ENCODE results near the gene TLL2. TPM values are rescaled to one million over a fixed set of nuclear protein-coding genes. Genes with fewer than 3 reads are reported as not detected.

TLL2 gene
- total and polyA plus RNA-seq, 2 of the 4 experiments (the other 2 are of a cell fraction), result under 0.01 to 0.05 TPM

DNA sequence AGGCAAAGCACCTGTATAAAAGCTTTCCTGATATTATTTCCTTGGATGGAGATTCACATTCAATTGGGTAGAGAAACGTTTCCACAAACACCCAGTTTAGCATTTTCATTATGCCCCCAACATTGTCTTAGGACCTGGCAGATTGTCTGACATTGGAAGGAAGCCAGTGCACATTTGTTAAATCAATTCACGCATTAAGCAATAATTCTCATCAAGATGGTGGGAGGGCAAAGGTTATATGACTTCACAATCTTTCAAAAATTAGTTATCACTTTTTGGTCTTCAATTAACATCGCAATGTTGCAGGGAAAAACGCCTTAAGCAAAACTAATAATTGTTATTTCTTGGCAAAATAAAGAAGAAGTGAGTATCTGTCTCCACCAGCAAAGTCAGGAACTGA lies 171.3 kb downstream of the TLL2 start:
- H3K9ac ChIP-seq (ENCODE audit: low read depth, low read length), result no peak overlapping the region
- in situ Hi-C loops (cut with MboI; ENCODE audit: low sequenced_read_pairs) (no loop called here), dilution Hi-C loops (cut with HindIII; ENCODE audit: low sequenced_read_pairs, unreplicated experiment) (no loop called here), intact Hi-C loops (cut with micrococcal nuclease) (no loop called here)
- H3K4ac ChIP-seq (ENCODE audit: low read depth, low read length), result no peak overlapping the region
- H3K4me2 ChIP-seq (ENCODE audit: low read depth, low read length), result no peak overlapping the region
- H3K36me3 ChIP-seq (ENCODE audit: control insufficient read depth, insufficient read depth, low read length), result no peaks in the 10 kb centered on the region
- H3K18ac ChIP-seq (ENCODE audit: low read depth, low read length), result no peak overlapping the region
- H3K56ac ChIP-seq (ENCODE audit: extremely low read depth, insufficient read depth, low read length), result no peak overlapping the region
- no TSS peak for BruUV-seq (replicated peaks)
- no peak overlapping the region for H4K8ac ChIP-seq (ENCODE audit: low read depth in 2 of 2, low read length in 2 of 2)
- TF ChIP-seq RFX5 (IDR thresholded peaks at IDR 0.05; ENCODE audit: low read depth, low read length), result no peak
- no peak for TF ChIP-seq RAD21 (IDR thresholded peaks at IDR 0.05; ENCODE audit: low read length)
- no peak for TF ChIP-seq SMC3 (IDR thresholded peaks at IDR 0.05; ENCODE audit: low read depth, low read length)
- no peak for TF ChIP-seq NFE2L2 (IDR thresholded peaks at IDR 0.05; ENCODE audit: low read depth, low read length)
- no peak for TF ChIP-seq RCOR1 (IDR thresholded peaks at IDR 0.05; ENCODE audit: insufficient replicate concordance, low read length)
- TF ChIP-seq CHD1 (IDR thresholded peaks at IDR 0.05; ENCODE audit: low read depth, low read length), result no peak
- TF ChIP-seq MAFK (IDR thresholded peaks at IDR 0.05; ENCODE audit: low read depth, low read length), result no peak
- TF ChIP-seq, protein P1, sequence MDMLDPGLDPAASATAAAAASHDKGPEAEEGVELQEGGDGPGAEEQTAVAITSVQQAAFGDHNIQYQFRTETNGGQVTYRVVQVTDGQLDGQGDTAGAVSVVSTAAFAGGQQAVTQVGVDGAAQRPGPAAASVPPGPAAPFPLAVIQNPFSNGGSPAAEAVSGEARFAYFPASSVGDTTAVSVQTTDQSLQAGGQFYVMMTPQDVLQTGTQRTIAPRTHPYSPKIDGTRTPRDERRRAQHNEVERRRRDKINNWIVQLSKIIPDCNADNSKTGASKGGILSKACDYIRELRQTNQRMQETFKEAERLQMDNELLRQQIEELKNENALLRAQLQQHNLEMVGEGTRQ (IDR thresholded peaks at IDR 0.05; ENCODE audit: low read depth, low read length), result no peak
- TF ChIP-seq CEBPB (IDR thresholded peaks at IDR 0.05; ENCODE audit: low read depth, low read length), result no peak
- TF ChIP-seq BHLHE40 (IDR thresholded peaks at IDR 0.05; ENCODE audit: low read depth, low read length), result no peak
- no peak for TF ChIP-seq POLR2A (IDR thresholded peaks at IDR 0.05; ENCODE audit: low read depth, low read length)
- TF ChIP-seq, protein P2, sequence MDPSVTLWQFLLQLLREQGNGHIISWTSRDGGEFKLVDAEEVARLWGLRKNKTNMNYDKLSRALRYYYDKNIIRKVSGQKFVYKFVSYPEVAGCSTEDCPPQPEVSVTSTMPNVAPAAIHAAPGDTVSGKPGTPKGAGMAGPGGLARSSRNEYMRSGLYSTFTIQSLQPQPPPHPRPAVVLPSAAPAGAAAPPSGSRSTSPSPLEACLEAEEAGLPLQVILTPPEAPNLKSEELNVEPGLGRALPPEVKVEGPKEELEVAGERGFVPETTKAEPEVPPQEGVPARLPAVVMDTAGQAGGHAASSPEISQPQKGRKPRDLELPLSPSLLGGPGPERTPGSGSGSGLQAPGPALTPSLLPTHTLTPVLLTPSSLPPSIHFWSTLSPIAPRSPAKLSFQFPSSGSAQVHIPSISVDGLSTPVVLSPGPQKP (IDR thresholded peaks at IDR 0.05; ENCODE audit: borderline replicate concordance, low read depth, low read length), result no peak
- TF ChIP-seq MAZ (IDR thresholded peaks at IDR 0.05; ENCODE audit: borderline replicate concordance, low read depth, low read length), result no peak
- TF ChIP-seq, protein P3, sequence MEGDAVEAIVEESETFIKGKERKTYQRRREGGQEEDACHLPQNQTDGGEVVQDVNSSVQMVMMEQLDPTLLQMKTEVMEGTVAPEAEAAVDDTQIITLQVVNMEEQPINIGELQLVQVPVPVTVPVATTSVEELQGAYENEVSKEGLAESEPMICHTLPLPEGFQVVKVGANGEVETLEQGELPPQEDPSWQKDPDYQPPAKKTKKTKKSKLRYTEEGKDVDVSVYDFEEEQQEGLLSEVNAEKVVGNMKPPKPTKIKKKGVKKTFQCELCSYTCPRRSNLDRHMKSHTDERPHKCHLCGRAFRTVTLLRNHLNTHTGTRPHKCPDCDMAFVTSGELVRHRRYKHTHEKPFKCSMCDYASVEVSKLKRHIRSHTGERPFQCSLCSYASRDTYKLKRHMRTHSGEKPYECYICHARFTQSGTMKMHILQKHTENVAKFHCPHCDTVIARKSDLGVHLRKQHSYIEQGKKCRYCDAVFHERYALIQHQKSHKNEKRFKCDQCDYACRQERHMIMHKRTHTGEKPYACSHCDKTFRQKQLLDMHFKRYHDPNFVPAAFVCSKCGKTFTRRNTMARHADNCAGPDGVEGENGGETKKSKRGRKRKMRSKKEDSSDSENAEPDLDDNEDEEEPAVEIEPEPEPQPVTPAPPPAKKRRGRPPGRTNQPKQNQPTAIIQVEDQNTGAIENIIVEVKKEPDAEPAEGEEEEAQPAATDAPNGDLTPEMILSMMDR (conservative IDR thresholded peaks at IDR 0.05; ENCODE audit: low read depth, low read length), result no peak
- TF ChIP-seq MXI1 (IDR thresholded peaks at IDR 0.05; ENCODE audit: borderline replicate concordance, low read depth, low read length), result no peak
- TF ChIP-seq FOS (IDR thresholded peaks at IDR 0.05; ENCODE audit: low read depth, low read length), result no peak
- DNase-seq (no peak), ATAC-seq (ENCODE audit: low read depth) (no peak)
- H3K23ac ChIP-seq (ENCODE audit: low read depth, low read length), result no peak overlapping the region
- H2BK20ac ChIP-seq (ENCODE audit: low read depth, low read length), result no peak overlapping the region
- no peak overlapping the region for H2BK15ac ChIP-seq (ENCODE audit: low read depth, low read length)
- no CpG with 5 or more reads among the region's 4 CpGs for WGBS, 2 experiments (ENCODE audit: extremely low coverage in 2 of 2, insufficient read length in 1 of 2)
- H3K9me3 ChIP-seq (ENCODE audit: control insufficient read depth, insufficient read depth, low read length), result no peaks in the 10 kb centered on the region
- ChIA-PET POLR2A (ENCODE audit: unreplicated experiment) (no interaction called here), CTCF (no interaction called here)
- H4K5ac ChIP-seq (ENCODE audit: low read depth, low read length), result no peak overlapping the region
- H3K27ac ChIP-seq (ENCODE audit: insufficient read depth, low read length), result no peak overlapping the region
- no peak overlapping the region for H4K91ac ChIP-seq (ENCODE audit: insufficient read depth, low read depth, low read length)
- H3K4me1 ChIP-seq (ENCODE audit: control insufficient read depth, insufficient read depth, low read length), result no peaks in the 10 kb centered on the region
- H4K20me1 ChIP-seq (ENCODE audit: insufficient read depth, low read length), result no peaks in the 10 kb centered on the region
- H3K27me3 ChIP-seq (ENCODE audit: control insufficient read depth, insufficient read depth, low read length), result no peaks in the 10 kb centered on the region; the same call in 1 of the 2 replicates
- no peak overlapping the region for H2BK5ac ChIP-seq (ENCODE audit: low read depth, low read length, poor library complexity, severe bottlenecking)
- H2BK120ac ChIP-seq (ENCODE audit: low read depth, low read length), result no peak overlapping the region
- H3K79me1 ChIP-seq (ENCODE audit: low read depth in 1 of 2, low read length in 2 of 2), result no peaks in the 10 kb centered on the region
- H3K9me1 ChIP-seq (ENCODE audit: insufficient read depth, low read length), result no peaks in the 10 kb centered on the region
- no peak overlapping the region for H3K4me3 ChIP-seq (ENCODE audit: insufficient read depth, low read depth, low read length)
- no peak overlapping the region for H2AK5ac ChIP-seq (ENCODE audit: low read depth, low read length)
- H2AFZ ChIP-seq (replicated peaks; ENCODE audit: low read length, poor library complexity), result no peak overlapping the region
- H2AK9ac ChIP-seq (replicated peaks; ENCODE audit: low read depth, low read length, poor library complexity), result no peak overlapping the region
- no peak overlapping the region for H3K14ac ChIP-seq (replicated peaks; ENCODE audit: low read depth, low read length)
